Fibroblast of lung (primary cell): Measurements from ENCODE around the gene CFLAR.

Source experiments
- CTCF ChIP-seq, 2 donors: IDR thresholded peaks in 1 of 2; conservative IDR thresholded peaks in 1 of 2; 1 replicate in 1 of 2; 2 replicates in 1 of 2; pipeline ENCODE4 v1.5.1; 2011 to 2012; ENCODE audit warnings: low read length in 2 of 2, control low read depth in 1 of 2, inconsistent platforms in 1 of 2, low read depth in 1 of 2, mild to moderate bottlenecking in 1 of 2
- EZH2 ChIP-seq: IDR thresholded peaks from 2 replicates; pipeline ENCODE4 v1.5.1; 2012; ENCODE audit warnings: low read length, control low read depth, mild to moderate bottlenecking; ENCODE audit errors: missing control alignments

GRCh38 chr2:201157694-201158093 is 41.7 kb downstream of the CFLAR start:
- TF ChIP-seq CTCF (conservative IDR thresholded peaks at IDR 0.05 in 1 of 2, IDR thresholded peaks at IDR 0.05 in 1 of 2; ENCODE audit: low read depth in 1 of 2, low read length in 2 of 2) (no peak), EZH2 (no peak)
